Measurements from ENCODE around the gene MIPOL1.
"Not testable (repeated sequence)": the region's sequence is repeated elsewhere in the genome, so short reads cannot be mapped to it uniquely, and the experiment has no call there.

MIPOL1 gene, protein sequence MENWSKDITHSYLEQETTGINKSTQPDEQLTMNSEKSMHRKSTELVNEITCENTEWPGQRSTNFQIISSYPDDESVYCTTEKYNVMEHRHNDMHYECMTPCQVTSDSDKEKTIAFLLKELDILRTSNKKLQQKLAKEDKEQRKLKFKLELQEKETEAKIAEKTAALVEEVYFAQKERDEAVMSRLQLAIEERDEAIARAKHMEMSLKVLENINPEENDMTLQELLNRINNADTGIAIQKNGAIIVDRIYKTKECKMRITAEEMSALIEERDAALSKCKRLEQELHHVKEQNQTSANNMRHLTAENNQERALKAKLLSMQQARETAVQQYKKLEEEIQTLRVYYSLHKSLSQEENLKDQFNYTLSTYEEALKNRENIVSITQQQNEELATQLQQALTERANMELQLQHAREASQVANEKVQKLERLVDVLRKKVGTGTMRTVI

DNA sequence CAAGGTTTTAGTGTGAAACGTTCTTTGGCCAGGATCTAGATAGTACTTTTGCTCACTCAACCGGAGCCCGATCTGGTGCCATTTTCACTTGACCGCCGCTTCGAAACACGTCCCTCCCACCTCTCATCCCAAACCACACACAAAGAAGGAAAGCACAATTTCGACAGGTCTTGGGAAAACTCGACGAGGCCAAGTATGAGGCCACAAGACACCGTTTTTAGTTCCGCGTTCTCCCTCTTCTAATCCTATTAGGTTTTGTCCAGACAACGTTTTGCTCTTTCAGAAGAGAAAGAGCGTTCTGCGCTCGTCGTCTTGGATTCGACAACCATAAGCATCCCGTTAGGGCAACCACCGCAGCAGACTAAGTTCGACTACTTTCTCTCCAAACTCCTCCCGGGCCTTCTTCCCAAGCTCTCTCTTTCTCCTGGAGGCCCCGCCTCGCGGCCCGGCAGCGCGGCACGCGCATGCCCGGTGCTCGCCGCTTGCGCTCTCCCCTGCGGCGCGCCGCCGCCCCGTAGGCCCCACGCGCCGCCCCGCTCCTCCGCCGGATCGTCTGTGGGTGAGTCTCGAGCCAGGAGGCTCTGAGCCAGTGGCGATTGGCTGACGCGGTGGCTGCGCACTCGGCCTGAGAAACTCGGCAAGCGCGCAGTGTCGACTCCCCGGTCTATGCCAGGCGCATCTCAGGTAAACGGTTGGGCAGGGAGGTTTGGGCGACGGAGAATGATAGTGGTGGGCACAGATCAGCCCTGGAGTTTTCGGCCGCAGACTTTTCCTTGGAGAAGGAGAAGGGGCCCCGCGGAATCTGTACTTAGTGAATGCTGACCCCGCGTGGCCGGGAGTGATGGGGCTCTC lies at the start of gene MIPOL1:
Gene MIPOL1, plus strand, starts transcription at position 517 of the 852 bp plus-strand sequence. CDS start 49,952 bp downstream, outside the sequence.
- TF ChIP-seq, protein P1, sequence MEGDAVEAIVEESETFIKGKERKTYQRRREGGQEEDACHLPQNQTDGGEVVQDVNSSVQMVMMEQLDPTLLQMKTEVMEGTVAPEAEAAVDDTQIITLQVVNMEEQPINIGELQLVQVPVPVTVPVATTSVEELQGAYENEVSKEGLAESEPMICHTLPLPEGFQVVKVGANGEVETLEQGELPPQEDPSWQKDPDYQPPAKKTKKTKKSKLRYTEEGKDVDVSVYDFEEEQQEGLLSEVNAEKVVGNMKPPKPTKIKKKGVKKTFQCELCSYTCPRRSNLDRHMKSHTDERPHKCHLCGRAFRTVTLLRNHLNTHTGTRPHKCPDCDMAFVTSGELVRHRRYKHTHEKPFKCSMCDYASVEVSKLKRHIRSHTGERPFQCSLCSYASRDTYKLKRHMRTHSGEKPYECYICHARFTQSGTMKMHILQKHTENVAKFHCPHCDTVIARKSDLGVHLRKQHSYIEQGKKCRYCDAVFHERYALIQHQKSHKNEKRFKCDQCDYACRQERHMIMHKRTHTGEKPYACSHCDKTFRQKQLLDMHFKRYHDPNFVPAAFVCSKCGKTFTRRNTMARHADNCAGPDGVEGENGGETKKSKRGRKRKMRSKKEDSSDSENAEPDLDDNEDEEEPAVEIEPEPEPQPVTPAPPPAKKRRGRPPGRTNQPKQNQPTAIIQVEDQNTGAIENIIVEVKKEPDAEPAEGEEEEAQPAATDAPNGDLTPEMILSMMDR (IDR thresholded peaks at IDR 0.05; ENCODE audit: insufficient read depth, low read length, missing control alignments) = peak; percentile 39
- ChIA-PET CTCF (interaction anchor here (1.0 to 3.5 kb wide), 4 partner anchors 14 to 49 kb away, joined by 3 to 20 read pairs (median 6); no protein-coding TSS in a partner anchor), POLR2A (interaction anchor here (1.4 kb wide), 2 partner anchors 14 to 25 kb away, joined by 3 to 8 read pairs; partner anchors contain the start of gene SLC25A21)
- peak within 1 kb of the TSS; percentile 86 for H3K4me3 ChIP-seq (ENCODE audit: low read depth, low read length)
- DNase-seq (ENCODE audit: low read depth, low spot score) = peak; percentile 26

DNA sequence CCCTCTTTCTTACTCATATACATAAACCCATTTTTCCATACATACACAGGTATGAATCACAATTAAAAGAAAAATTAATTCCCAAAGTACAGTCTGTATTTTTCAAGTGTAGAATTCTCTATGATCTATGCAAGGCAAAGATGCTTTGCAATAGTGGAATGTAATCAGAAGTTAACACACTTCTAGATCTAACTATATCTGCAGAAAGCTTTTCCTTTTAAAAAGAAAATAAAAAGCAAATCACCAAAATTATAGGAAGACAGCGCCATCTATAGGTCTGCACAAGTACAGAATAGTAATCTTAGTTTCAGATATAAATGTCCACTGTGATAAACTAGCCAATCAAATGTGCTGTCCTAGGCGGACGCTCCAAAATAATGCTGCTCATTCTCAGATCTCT lies 47.3 kb upstream of the MIPOL1 start:
- H3K4me3 ChIP-seq (ENCODE audit: low read depth, low read length) = no peak overlapping the region
- DNase-seq (ENCODE audit: low read depth, low spot score) = no peak
- POLR2A ChIA-PET = no interaction called here
- CTCF ChIA-PET = interaction anchor here (0.6 to 7.6 kb wide), 54 partner anchors 8 to 1267 kb away, joined by 3 to 168 read pairs (median 4); partner anchors contain the start of gene SLC25A21
- TF ChIP-seq, protein P1 (IDR thresholded peaks at IDR 0.05; ENCODE audit: insufficient read depth, low read length, missing control alignments) = peak; percentile 48

DNA sequence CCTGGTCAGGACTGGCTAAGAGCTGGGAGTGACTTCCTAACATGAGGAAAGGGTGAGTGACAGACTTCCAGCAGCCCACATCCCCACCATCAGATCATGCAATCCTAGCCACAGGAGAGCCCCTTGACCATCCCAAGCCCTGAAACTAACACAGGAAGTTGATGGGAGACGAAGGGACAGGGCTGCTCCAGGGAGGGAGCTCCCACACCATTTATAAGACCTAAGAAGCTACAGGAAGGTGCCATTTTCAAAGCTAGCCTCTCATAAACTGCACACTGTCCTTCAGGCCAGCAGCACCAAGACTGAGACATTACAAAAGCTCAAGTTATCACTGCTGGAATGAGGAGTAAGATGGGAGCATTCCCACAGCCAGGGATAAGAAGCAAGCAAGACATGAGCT lies 44.7 kb upstream of the MIPOL1 start:
- no peak for DNase-seq (ENCODE audit: low read depth, low spot score)
- TF ChIP-seq, protein P1 (IDR thresholded peaks at IDR 0.05; ENCODE audit: insufficient read depth, low read length, missing control alignments) = no peak
- ChIA-PET CTCF (interaction anchor here (1.6 to 7.6 kb wide), 4 partner anchors 16 to 599 kb away, joined by 5 to 168 read pairs (median 62); no protein-coding TSS in a partner anchor), POLR2A (no interaction called here)
- no peak overlapping the region for H3K4me3 ChIP-seq (ENCODE audit: low read depth, low read length)

DNA sequence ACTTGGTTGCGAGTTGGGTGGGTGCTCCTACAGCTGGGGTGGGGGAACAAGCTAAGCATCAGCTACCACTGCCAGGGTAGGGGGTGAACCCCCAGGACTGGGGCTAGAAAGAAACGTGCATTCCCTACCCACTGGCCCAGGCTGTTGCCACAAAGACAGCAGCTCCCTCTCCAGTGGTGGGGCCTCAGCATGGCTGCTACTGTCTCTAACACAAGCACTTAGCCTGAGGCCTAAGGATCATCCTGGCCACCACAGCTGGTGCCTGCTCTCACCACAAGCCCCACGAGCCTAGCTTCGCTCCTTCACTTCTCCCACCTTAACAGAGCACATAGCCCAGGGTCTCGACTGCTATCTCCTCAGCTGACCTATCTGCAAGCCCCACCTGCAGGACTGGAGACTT lies 44.3 kb upstream of the MIPOL1 start:
- DNase-seq (ENCODE audit: low read depth, low spot score) = no peak
- TF ChIP-seq, protein P1 (IDR thresholded peaks at IDR 0.05; ENCODE audit: insufficient read depth, low read length, missing control alignments) = no peak
- POLR2A ChIA-PET = no interaction called here
- no peak overlapping the region for H3K4me3 ChIP-seq (ENCODE audit: low read depth, low read length)
- CTCF ChIA-PET = interaction anchor here (1.6 to 7.6 kb wide), 4 partner anchors 16 to 600 kb away, joined by 5 to 168 read pairs (median 62); no protein-coding TSS in a partner anchor

DNA sequence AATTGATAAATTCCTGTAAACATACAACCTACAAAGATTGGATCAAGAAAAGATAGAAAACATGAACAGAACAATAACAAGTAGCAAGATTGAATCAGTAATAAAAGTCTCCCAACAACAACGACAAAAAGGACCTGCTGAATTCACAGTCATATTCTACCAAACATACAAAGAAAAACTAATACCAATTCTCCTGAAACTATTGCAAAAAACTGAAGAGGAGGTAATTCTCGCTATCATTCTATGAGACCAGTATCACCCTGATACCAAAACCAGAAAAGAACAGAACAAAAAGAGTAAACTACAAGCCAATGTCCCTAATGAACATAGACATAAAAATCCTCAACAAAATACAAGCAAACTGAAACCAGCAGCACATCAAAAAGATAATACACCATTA lies 39.8 kb upstream of the MIPOL1 start:
- CTCF ChIA-PET = interaction anchor here (2.4 kb wide), 1 partner anchor 9 kb away, joined by 11 read pairs; no protein-coding TSS in a partner anchor
- TF ChIP-seq, protein P1 (IDR thresholded peaks at IDR 0.05; ENCODE audit: insufficient read depth, low read length, missing control alignments) = no peak
- POLR2A ChIA-PET = no interaction called here
- DNase-seq (ENCODE audit: low read depth, low spot score) = no peak
- H3K4me3 ChIP-seq (ENCODE audit: low read depth, low read length) = no peak overlapping the region

DNA sequence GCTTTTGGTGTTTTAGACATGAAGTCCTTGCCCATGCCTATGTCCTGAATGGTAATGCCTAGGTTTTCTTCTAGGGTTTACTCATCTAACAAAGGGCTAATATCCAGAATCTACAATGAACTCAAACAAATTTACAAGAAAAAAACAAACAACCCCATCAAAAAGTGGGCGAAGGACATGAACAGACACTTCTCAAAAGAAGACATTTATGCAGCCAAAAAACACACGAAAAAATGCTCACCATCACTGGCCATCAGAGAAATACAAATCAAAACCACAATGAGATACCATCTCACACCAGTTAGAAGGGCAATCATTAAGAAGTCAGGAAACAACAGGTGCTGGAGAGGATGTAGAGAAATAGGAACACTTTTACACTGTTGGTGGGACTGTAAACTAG lies 35.4 kb upstream of the MIPOL1 start:
- DNase-seq (ENCODE audit: low read depth, low spot score); H3K4me3 ChIP-seq (ENCODE audit: low read depth, low read length); POLR2A ChIA-PET; CTCF ChIA-PET: not testable (repeated sequence)
